Peyer's patch (tissue), 4 donors: Measurements from ENCODE around the gene TAF1B.

Experiments
- POLR2A ChIP-seq, 2 donors: fragments of 450-650 bp; IDR thresholded peaks; one replicate each; pipeline ENCODE4 v1.5.1; 2017; ENCODE audit warnings: antibody characterized with exemption in 2 of 2, mild to moderate bottlenecking in 2 of 2, moderate library complexity in 2 of 2
- TF ChIP-seq, protein P1 (sequence below), 6 experiments: fragments of 450-650 bp in 4 of 6; fragments of 200-600 bp in 2 of 6; sonication (generic) in 1 of 6; IDR thresholded peaks; one replicate each; pipeline ENCODE4 v1.5.1; 2017 to 2019; ENCODE audit warnings: antibody characterized with exemption in 6 of 6, mild to moderate bottlenecking in 3 of 6, moderate library complexity in 1 of 6

DNA sequence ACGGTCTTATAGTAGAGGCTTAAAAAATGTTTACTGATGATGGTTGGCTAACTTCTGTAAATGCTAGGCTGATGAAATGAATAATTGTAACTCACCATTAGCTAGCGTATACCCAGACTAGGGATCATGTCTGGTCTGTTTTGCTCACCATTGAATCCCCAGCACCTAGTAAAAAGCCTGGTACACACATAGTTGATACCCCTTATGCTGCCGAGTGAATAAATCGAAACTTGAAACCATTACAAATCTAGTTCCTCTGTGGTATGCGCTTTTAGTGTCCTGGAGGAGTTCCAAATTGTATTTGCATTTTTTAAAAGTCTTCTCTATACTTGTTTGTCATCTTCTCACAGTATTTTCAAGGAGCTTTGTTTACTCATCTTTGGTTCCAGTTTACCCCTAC, 1.3 kb downstream of the TAF1B start:
- TF ChIP-seq, protein P1, sequence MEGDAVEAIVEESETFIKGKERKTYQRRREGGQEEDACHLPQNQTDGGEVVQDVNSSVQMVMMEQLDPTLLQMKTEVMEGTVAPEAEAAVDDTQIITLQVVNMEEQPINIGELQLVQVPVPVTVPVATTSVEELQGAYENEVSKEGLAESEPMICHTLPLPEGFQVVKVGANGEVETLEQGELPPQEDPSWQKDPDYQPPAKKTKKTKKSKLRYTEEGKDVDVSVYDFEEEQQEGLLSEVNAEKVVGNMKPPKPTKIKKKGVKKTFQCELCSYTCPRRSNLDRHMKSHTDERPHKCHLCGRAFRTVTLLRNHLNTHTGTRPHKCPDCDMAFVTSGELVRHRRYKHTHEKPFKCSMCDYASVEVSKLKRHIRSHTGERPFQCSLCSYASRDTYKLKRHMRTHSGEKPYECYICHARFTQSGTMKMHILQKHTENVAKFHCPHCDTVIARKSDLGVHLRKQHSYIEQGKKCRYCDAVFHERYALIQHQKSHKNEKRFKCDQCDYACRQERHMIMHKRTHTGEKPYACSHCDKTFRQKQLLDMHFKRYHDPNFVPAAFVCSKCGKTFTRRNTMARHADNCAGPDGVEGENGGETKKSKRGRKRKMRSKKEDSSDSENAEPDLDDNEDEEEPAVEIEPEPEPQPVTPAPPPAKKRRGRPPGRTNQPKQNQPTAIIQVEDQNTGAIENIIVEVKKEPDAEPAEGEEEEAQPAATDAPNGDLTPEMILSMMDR (IDR thresholded peaks at IDR 0.05), result no peak
- no peak for TF ChIP-seq POLR2A (IDR thresholded peaks at IDR 0.05)
